GM21447 (cell line): ENCODE results near the gene PLVAP.
A peak's percentile ranks its signal among the peaks of the same experiment; 100 is the strongest.

ENCODE experiments used
- ATAC-seq: cut with Tn5 transposase; IDR thresholded peaks from one replicate; pipeline ENCODE4 v1.9.1; 2021; ENCODE audit not compliant: unreplicated experiment

The PLVAP gene

GRCh38 chr19:17357724-17358123 lies 19.4 kb downstream of the PLVAP start:
- no peak for ATAC-seq

- no peak for ATAC-seq
These were observed 20.0 kb downstream of the PLVAP start for GRCh38 chr19:17357078-17357666.

- ATAC-seq = no peak
These were observed 23.8 kb downstream of the PLVAP start for GRCh38 chr19:17353386-17353785.

GRCh38 chr19:17352608-17353280 lies 24.4 kb downstream of the PLVAP start:
- no peak for ATAC-seq

- ATAC-seq = no peak
These were observed 25.2 kb downstream of the PLVAP start for GRCh38 chr19:17351815-17352435.

- no peak for ATAC-seq
These were observed 28.4 kb downstream of the PLVAP start for GRCh38 chr19:17348700-17349099.

- ATAC-seq = no peak
These were observed 29.3 kb downstream of the PLVAP start for GRCh38 chr19:17347877-17348276.

GRCh38 chr19:17347361-17347760 lies 29.8 kb downstream of the PLVAP start:
- no peak for ATAC-seq

GRCh38 chr19:17346109-17346671 lies 31.0 kb downstream of the PLVAP start:
- no peak for ATAC-seq

GRCh38 chr19:17341845-17342244 lies 35.3 kb downstream of the PLVAP start:
- no peak for ATAC-seq

GRCh38 chr19:17341386-17341785 lies 35.8 kb downstream of the PLVAP start:
- no peak for ATAC-seq

- ATAC-seq = no peak
These were observed 36.2 kb downstream of the PLVAP start for GRCh38 chr19:17340871-17341357.

GRCh38 chr19:17340302-17340870 lies 36.8 kb downstream of the PLVAP start:
- no peak for ATAC-seq

GRCh38 chr19:17339088-17339741 lies 37.9 kb downstream of the PLVAP start:
- no peak for ATAC-seq

- no peak for ATAC-seq
These were observed 38.6 kb downstream of the PLVAP start for GRCh38 chr19:17338433-17339078.

GRCh38 chr19:17337675-17338432 lies 39.3 kb downstream of the PLVAP start:
- ATAC-seq = no peak

GRCh38 chr19:17336872-17337674 lies 40.1 kb downstream of the PLVAP start, which contains the start of gene GTPBP3:
GTPBP3 (plus strand) TSS chr19:17337553; CDS start chr19:17337612, 59 bp downstream.
- peak; percentile 67 for ATAC-seq

GRCh38 chr19:17335575-17335974 lies 41.6 kb downstream of the PLVAP start:
- ATAC-seq = no peak
